Lower lobe of right lung (tissue), 2 donors: ENCODE results near the gene SRP54. TPM values are rescaled to one million over a fixed set of nuclear protein-coding genes. Genes with fewer than 3 reads are reported as not detected.

Source experiments
- ATAC-seq, 2 donors: fragments of 200-7000 bp; cut with Tn5 transposase; one replicate each; pipeline ENCODE4 v1.9.1; 2020 to 2022; ENCODE audit warnings: mild to moderate bottlenecking in 2 of 2, moderate library complexity in 2 of 2
- DNase-seq: peaks from one replicate; pipeline ENCODE4 v3.0.0-alpha.2; 2020
- H3K27ac ChIP-seq: fragments of 200-600 bp; one replicate; pipeline ENCODE4 v1.8.0; 2022
- H3K27me3 ChIP-seq: fragments of 200-600 bp; one replicate; pipeline ENCODE4 v1.8.0; 2022; ENCODE audit warnings: low read depth
- H3K36me3 ChIP-seq: fragments of 200-600 bp; one replicate; pipeline ENCODE4 v1.8.0; 2022; ENCODE audit warnings: mild to moderate bottlenecking
- H3K4me1 ChIP-seq: fragments of 200-600 bp; one replicate; pipeline ENCODE4 v1.8.0; 2022
- H3K4me3 ChIP-seq: fragments of 200-600 bp; one replicate; pipeline ENCODE4 v1.8.0; 2022; ENCODE audit warnings: mild to moderate bottlenecking
- H3K9me3 ChIP-seq: fragments of 200-600 bp; one replicate; pipeline ENCODE4 v1.8.0; 2022
- CTCF ChIP-seq: fragments of 200-600 bp; IDR thresholded peaks from one replicate; pipeline ENCODE4 v1.8.0; 2022; ENCODE audit warnings: antibody characterized with exemption, mild to moderate bottlenecking
- intact Hi-C: fragments of 100-400 bp; cut with DNase I; formaldehyde crosslinking; loops from one replicate; pipeline ENCODE4 v1.11.0; 2022
- total RNA-seq: library from RNA; stranded (reverse); fragmentation: NEBNext Ultra II Directional; extraction: Animal tissue kit (Norgen Biotek cat#: 25700); gene quantifications from one replicate; pipeline ENCODE4 v1.2.1, GENCODE V29; 2021
- donor health status: DM: no; HTN: yes; CAD: no; lungs with severe emphysema.

Gene SRP54
- total RNA-seq, 1 donor from 2014 or later = 41.7 TPM

DNA sequence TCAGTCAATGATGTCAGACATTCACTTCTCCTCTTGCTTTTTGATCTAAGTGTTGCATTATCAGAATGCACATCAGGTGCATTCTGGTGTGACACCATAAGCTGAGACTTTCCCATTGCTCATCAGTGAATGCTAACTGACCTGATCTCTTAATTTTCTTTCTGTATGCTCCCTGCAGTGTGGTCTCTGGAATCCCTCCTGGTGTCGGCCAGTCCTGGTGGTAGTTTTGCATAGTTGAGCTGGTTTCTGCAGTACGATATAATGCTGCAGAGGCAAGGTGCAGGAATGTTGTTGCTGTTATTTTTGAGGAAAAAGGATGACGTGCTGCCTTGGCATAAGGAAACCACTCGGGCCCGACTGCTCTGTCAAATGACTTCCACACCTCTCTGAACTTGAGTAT, 11.0 kb upstream of the SRP54 start:
- H3K4me3 ChIP-seq = no peak overlapping the region
- H3K27me3 ChIP-seq = no peaks in the 10 kb centered on the region
- H3K27ac ChIP-seq = no peak overlapping the region
- peaks cover 2% of the 10 kb centered on the region for H3K4me1 ChIP-seq
- H3K9me3 ChIP-seq = no peaks in the 10 kb centered on the region
- no peak for TF ChIP-seq CTCF
- no peak for ATAC-seq
- intact Hi-C loops = no loop called here
- no peak for DNase-seq
- peaks cover 27% of the 10 kb centered on the region for H3K36me3 ChIP-seq

DNA sequence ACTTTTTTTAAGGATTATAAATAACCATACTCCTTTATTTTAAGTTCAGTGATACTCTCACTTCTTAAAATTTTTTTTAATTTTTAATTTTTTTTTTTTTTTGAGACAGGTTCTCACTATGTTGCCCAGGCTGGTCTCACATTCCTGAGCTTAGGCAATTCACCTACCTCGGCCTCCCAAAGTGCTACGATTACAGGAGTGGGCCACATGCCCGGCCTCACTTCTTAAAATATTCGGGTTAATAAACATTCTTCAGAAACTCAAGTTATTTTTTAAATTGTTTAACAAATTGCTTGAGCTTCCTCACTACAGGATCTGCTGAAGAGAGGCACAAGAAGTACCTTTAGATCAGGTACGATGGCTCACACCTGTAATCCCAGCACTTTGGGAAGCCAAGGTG, 4.3 kb upstream of the SRP54 start:
- H3K27ac ChIP-seq = no peak overlapping the region
- no peaks in the 10 kb centered on the region for H3K27me3 ChIP-seq
- DNase-seq (peak; percentile 58), ATAC-seq (no peak)
- no peaks in the 10 kb centered on the region for H3K9me3 ChIP-seq
- intact Hi-C loops = no loop called here
- H3K36me3 ChIP-seq = peaks cover 3% of the 10 kb centered on the region
- H3K4me1 ChIP-seq = peaks cover 19% of the 10 kb centered on the region
- no peak for TF ChIP-seq CTCF
- H3K4me3 ChIP-seq = no peak overlapping the region

- Histone ChIP-seq H3K27me3 (no peaks in the 10 kb centered on the region), H3K9me3 (no peaks in the 10 kb centered on the region), H3K4me3 (peak overlapping the region; percentile 92), H3K27ac (no peak overlapping the region), H3K36me3 (peaks cover 3% of the 10 kb centered on the region), H3K4me1 (peaks cover 39% of the 10 kb centered on the region)
- TF ChIP-seq CTCF = no peak
- DNase-seq (no peak), ATAC-seq (no peak)
- intact Hi-C loops = no loop called here
Measured at GRCh38 chr14:34980337-34980900, 2.4 kb upstream of the SRP54 start.

DNA sequence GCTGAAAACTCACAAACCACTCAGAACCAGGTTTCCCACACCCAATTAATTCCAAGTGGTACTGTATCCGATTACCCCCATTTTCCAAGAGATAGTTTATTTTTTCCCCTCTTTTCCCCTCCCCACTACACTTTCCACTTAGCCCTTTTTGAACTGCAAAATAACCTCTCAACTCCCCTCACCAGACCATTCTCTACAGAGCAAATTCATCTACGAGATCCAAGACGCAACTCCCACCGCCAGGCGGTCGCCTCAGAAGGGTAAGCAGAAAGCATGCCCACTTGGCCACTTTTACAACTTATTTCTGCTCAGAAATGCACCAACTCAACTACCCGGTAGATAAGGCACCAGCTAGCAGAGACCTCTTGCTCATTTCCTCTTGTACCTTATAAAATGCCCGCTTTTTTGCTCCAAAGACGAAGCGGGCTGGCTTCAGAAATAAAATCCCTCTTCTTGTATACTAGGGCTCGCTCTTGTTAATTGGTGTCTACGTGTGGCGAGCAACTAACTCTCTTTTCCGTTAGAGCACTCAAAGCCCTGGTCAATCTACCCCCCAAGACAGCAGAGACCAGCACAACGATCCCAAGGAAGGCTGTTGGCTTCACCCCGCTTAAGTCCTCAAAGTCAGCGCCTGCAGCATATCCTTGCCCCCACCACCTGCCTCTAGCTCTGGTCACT, 910 bp upstream of the SRP54 start:
- DNase-seq = no peak
- peak; percentile 22 for TF ChIP-seq CTCF
- Histone ChIP-seq H3K4me1 (peaks cover 50% of the 10 kb centered on the region), H3K4me3 (peak overlapping the region; percentile 92), H3K36me3 (peaks cover 3% of the 10 kb centered on the region), H3K27ac (peak overlapping the region; percentile 97), H3K27me3 (no peaks in the 10 kb centered on the region), H3K9me3 (no peaks in the 10 kb centered on the region)
- ATAC-seq = peak; percentile 8 to 19
- intact Hi-C loops = no loop called here

GRCh38 chr14:34983148-34983760, 462 bp downstream of the SRP54 start:
- no peaks in the 10 kb centered on the region for H3K9me3 ChIP-seq
- H3K4me1 ChIP-seq = peaks cover 60% of the 10 kb centered on the region
- H3K36me3 ChIP-seq = no peaks in the 10 kb centered on the region
- peak overlapping the region; percentile 92 for H3K4me3 ChIP-seq
- ATAC-seq (peak; percentile 52 to 53), DNase-seq (no peak)
- peak overlapping the region; percentile 97 for H3K27ac ChIP-seq
- no peak for TF ChIP-seq CTCF
- intact Hi-C loops = no loop called here
- H3K27me3 ChIP-seq = no peaks in the 10 kb centered on the region
